ENCODE data around the gene OTUB2.

Gene OTUB2

DNA sequence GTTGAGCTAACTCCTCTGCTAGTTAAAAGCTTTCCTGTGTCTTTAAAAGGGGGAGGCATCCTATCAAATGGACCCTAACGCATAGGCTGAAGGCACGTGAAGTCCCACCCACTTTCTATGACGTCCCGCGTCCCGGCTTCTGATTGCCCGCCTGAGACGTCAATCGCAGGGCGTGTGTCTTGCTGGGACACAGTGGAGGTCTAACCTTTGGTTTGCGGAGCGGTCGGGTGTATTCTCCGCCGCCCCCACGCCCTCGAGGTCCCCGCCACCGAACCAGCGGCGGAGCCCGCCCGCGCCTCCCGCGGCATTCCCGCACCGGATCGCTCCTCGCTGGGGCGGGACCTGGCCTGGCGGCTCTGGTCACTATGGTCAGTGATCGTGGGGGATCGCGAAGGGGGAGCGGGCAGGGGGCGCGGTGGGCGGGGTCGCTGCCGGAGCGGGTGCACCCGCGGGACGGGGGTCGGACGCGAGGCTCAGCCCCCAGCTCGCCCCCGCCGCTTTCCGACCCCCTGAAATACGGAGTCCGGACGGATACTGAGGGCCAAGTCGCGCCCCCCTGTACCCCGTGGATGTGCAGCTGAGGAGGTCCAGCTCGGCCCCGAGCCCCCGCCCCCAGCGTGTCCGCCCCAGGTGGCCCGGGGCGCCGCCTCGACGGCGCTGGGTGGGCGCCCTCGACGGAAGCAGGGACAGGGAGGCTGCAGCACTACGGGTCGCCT is at the start of gene OTUB2:
OTUB2 (plus strand) TSS at position 168 of the 716 bp plus-strand sequence; CDS start at position 366, 198 bp downstream.
- DNase-seq (ENCODE audit: low read depth, low spot score), result peak; percentile 89

DNA sequence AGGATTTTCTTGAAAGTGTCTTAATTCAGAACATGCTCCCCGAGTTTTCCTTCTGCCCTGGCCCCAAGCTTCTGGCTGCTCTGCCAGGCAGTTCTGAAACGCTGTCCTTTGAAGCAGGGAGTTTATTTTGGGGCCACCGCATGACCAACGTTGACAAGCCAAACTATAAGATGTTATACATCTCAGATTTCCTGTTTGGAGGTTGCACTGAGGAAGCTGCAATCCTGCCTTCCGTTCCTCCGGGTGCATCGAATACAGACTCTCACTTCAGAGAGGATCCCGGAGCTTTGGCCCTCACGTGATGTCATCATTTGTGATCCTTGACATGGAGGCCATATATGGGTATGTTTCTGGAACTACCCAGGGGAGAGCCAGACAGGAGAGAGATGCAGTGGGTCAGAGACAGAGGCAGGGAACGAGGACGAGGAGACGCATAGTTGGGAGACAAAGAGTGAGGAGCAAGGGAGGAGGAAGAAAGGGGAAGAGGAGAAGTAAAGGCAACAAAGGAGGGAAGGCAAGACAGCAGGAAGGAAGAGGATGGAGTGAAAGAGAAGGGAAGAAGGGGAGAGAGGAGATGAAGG is 49.6 kb upstream of the OTUB2 start, which contains the start of gene ASB2:
ASB2 (minus strand) TSS at position 94 of the 581 bp plus-strand sequence. CDS start 12,031 bp downstream, outside the sequence.
- no peak for DNase-seq (ENCODE audit: low read depth, low spot score)

DNA sequence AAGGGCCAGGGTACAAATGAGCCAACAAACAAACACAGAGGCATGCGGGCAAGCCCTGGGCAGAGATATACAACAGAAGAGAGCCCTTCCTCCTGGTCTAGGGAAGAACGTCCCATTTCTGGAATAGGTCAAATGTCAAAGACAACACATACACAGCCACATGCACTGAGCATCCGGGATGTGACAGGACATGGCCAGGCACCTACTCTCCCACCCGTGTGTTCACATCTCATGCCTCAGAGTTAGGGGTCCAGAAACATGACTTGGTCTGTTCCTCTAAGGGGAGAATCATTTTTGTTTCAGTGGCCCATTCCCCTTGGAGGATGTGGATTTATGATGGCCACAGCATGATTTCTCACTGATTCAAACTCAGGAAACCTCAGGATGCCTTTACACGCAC is 49.0 kb upstream of the OTUB2 start:
- DNase-seq (ENCODE audit: low read depth, low spot score), result no peak

DNA sequence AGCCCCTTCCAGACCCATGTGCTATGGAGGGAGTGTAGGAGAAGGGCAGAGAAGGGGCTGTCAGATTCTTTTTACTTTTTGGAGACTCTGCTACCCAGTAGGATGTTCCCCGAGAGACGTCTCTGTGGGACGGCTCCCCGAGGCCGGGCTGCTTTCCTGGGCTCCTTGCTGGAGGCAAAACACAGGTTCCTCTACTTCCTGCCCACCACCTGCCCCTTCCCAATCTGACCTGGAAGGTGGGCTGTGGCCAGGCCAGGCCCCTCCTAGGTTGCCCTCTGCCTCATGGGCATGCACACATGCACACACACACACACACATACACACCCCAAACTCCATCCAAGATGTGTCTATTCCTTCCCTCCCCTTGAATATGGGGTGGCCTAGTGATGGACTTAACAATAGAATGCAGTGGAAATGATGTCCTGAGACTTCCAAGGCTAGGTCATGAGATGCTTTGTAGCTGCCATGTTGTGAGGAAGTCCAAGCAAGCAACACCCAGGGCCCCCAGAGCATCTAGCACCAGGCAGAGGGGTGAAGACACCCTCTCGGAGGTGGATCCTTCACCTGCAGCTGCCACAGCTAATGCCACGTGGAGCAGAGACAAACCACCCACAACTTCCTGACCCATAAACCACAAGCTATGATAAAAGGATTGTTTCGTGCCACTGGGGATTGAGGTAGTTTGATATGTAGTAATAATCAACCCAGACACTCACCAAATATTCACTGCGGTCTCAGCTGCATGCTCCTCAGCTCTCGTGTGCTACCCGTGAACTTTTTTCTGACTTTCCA is 48.2 kb upstream of the OTUB2 start:
- peak; percentile 68 for DNase-seq (ENCODE audit: low read depth, low spot score)

DNA sequence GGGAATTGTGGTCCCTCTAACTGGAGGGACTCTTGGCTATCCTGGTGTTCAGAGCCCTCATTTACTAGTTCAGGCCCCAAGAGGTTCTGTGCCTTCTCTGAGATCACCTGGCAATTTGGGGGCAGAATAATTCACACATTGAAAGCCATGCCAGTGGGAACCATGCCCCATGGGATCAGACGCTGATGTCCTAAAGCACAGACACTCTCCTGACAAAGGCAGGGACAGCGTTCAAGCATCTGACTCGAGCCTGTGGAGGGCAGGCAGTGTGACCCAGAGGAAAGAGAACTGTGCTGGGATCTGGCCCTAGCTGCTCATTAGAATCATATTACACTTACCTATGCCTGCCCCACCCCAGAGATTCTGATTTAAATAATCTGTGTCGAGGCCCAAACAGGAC is 47.4 kb upstream of the OTUB2 start:
- DNase-seq (ENCODE audit: low read depth, low spot score), result no peak

DNA sequence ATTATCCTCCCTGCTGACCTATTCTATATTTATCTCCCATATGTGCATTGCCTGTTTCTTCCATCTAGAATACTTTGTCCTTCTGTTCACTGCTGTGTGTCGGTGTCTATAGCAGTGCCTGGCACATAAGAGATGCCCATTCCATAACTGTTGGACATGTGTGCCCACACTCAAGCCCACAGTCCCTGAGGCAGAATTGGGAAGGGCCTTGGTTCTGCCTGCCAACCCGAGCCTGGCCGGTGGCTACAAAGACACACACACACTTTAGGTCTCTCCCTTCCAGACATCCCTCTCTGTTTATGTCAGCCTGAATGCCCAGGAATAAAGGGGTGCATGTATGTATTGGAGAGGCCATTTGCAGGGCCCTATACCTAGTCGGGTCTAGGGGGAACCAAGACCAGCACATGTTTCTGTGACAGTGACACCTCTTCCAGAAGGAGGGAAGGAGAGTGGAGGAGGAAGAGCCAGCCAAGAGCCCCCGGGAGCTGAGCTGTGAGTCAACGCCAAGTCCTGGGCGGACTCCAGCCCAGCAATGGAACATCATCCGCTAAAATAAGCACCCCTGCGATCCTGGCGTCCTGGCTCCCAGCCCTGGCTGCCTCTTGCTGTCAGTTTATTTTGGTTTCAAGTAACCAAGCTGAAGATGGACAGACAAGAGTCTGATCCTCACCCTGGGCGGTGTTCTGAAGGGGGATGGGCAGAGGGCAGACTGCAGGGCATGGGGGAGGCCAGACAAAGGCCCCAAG is 45.5 kb upstream of the OTUB2 start:
- DNase-seq (ENCODE audit: low read depth, low spot score), result no peak

DNA sequence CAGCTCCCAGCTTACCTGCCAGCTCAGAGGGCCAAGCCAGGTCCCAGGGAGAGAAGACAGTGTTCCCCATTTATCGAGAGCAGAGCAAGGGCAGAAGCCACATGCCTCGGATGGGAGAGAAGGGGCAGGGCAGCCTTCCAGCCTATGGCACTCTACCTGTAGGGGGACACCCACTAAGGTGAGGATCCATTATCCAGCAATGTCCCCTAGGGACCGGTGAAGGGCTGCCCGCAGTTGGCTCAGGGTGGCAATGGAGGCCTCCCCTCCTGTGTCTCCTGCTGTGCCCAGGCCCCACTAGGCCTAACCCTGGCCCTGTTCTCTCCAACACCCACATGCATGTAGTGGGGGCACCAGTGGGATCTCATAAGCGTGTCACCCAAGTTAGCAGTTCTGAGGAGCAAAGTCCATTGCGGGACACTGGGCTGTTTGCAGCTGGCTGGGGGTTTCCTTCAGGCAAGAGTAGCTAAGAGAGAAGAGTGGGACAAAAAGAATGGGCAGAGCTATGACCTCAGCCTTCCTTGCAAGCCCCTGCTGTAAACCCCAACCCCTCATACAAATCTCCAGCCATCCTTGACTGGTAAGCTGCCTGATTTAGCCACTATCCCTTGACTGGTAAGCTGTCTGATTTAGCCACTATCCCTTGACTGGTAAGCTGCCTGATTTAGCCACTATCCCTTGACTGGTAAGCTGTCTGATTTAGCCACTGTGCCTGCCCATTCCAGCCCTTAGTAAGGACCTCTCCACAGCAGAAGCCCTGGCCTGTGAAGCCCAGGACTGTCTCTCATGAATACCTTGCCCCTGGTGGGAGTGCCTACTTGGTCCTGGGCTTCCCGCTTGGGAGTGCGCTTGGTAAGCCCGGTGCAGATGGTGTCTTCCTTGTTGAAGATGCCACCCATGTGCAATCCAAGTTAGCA is 44.6 kb upstream of the OTUB2 start:
- no peak for DNase-seq (ENCODE audit: low read depth, low spot score)

DNA sequence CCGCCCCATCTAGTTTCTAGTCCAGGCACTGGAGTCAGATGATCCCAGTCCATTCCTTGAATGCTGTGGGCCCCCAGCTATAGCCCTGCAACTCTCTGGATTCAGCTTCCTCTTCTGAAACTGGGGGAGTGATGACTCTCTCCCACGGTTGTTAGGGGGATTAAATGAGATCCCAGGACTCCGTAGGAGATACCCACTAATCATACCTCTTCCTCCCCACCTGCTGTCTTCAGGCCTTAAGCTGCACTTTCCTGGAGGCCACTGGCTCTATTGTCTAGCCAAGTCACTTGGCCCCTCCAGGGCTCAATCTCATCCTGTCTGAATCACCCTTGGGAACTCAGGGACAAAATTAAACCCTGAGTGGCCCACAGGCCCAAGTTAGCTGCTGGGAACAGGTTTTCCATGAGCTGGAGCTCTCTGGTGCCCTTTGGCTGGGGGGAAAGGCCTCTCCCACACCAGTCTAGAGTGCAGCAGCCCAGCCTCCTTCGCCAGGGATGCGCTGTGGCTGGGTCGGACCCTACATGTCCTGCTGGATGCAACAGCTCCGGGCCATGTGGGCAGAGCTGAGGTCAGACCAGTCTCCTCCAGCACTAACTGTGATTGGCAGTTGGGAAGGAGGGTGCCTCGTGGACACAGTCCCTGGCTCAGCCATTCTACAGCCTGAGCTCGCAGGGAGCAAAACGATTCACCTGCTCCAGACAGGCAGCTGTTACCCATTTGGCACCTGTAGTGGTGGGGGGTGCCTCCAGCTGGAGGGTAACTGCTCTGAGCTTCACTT is 43.7 kb upstream of the OTUB2 start:
- no peak for DNase-seq (ENCODE audit: low read depth, low spot score)

DNA sequence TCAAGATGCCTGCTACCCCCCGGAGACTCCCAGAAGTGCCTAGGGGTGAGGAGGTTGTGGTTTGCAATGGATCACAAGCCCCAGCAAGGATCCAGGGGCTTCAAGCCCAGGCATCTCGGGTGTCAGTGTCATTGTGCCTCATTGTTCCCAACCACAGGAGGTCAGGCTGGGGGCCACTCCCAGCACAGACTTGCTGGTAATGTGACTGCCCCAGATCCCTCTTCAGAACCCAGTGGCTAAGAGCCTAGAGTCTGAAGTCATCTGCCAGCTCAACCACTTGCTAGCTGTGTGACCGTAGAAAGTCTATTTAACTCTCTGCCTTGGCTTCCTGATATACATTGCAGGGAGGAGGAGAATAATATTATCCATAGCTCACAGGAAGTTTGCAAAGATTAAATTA is 42.1 kb upstream of the OTUB2 start:
- no peak for DNase-seq (ENCODE audit: low read depth, low spot score)

DNA sequence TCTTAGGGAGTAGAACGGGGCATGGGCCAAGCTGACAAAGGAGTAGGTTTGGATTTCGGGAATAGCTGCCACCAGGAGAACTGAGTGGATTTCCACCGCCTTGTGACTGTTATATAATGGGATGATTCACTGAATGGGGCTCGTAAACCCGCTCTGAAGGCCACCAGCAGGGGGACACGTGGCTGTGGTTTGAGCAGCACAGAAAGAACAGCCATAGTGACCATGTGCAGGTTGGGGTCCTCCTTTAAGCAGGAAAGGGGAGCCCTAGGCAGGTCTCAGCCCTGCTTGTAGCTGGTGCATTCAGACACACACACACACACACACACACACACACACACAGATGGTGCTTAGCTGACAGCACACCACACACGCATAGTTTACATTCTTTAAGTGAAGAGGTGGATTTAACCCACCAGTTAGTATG is 41.1 kb upstream of the OTUB2 start:
- no peak for DNase-seq (ENCODE audit: low read depth, low spot score)

DNA sequence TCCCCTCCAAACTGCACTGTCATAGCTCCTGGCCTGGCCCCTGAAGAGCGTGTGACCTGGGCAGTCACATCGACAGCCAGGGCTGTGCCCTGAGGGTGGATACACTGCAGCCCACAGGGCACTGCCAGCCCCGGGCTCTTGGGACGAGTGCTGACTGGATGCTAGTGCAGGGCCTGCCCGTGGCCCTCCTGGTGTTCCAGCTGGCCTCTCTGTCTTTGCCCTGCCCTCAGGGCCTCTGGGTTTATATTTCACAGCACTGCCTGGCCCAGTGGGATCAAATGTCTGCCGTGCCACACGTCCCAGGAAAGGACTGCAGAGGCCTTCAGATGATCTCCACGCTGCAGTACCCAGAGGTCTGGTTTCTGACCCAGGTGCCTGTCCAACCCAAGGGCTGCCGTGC is 39.2 kb upstream of the OTUB2 start:
- no peak for DNase-seq (ENCODE audit: low read depth, low spot score)

DNA sequence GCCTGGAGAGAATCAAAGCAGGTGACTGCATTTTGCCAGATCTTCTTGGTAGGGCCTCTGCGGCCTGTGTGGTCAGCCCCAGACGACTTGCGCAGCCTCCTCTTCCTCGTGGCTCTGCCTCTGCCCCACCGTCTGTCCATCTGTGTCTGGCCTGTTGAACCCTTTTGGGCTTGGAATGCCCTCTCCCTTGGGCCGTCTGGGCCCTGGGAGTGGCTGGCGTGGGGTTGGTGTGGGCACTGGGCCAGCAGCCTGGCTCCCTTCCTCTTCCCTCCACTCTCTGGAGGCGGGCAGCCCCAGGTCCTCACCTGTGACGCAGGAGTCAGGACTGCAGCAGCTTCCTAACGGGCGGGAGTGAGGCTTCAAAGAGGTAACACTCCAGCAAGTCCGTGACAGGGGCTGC is 38.8 kb upstream of the OTUB2 start:
- no peak for DNase-seq (ENCODE audit: low read depth, low spot score)

DNA sequence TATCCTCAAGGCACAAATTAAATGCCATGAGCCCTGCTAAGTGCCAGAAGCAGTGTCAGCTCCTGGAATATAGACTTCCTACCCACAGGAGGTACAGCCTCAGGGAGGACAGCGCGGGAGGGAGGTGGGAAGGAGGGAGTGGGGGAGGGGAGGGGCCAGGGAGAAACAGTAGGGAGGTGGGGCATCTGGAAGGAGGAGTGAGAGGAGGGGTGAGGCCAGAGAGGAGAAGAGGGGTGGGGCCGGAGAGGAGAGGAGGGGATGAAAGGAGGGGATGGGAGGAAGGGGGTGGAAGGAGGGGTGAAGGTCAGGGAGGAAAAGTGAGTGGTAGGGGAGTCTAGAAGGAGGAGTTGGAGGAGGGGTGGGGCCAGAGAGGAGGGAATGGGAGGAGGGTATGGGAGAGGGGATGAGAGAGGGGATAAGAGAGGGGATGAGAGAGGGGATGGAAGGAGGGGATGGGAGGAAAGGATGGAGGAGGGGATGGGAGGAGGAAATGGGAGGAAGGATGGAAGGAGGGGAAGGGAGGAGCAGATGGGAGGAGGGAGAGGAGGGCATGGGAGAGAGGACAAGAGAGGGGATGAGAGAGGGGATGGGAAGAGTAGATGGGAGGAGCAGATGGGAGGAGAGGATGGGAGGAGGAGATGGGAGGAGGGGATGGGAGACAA is 38.2 kb upstream of the OTUB2 start:
- DNase-seq (ENCODE audit: low read depth, low spot score), result no peak

DNA sequence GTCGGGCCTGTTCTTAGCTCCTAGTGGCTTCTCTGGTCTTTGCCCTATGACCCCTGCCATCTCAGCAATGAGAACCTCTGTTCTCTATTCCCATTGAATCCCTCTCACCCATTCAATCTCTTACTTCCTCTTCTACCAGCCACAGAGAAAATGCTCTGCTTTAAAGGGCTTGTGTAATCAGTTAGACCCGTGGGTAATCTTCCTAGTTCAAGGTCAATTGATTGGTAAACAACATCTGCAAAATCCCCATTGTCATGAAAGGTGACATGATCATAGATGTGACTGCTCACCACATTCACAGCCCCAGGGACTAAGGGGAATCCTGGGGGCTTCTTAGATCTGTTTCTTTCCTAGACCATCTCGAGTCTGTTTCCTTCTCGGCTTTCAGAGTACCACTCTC is 36.2 kb upstream of the OTUB2 start:
- DNase-seq (ENCODE audit: low read depth, low spot score), result no peak

DNA sequence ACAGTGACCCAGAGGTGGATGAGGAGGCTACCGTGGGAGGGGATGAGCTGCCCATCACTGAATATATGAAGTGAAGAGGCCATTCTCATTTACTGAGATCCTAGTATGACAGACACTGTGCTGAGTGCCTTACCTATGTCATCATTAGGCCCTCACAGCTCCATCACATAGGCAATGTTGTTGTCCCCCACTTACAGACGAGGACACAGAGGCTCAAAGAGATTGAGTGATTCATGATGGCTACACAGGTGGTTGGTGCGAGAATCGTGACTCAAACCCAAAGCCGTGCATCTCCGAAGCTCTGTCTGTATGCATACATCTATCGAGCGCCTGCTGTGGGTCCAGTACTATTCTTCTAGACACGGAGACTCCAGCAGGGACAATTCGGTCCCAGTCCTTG is 34.9 kb upstream of the OTUB2 start:
- DNase-seq (ENCODE audit: low read depth, low spot score), result no peak

DNA sequence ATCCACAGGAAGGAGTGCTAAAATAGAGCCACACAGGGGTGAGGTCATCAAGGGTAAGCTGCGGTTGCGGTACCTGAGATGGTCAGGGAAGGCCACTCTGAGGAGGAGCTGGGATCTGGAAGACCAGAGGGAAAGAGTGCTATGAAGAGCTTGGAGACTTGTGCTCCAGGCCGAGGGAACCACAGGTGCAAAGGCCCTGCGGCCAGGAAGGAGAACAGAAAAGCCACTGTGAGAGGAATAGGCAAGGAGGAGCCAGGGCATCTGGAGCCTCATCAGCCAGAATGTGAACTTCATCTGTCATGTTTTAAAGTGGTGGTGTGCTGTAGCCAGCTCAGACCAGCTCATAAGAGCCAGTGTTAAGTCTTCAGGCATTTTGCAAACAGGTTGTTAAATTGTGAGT is 34.5 kb upstream of the OTUB2 start:
- DNase-seq (ENCODE audit: low read depth, low spot score), result no peak

DNA sequence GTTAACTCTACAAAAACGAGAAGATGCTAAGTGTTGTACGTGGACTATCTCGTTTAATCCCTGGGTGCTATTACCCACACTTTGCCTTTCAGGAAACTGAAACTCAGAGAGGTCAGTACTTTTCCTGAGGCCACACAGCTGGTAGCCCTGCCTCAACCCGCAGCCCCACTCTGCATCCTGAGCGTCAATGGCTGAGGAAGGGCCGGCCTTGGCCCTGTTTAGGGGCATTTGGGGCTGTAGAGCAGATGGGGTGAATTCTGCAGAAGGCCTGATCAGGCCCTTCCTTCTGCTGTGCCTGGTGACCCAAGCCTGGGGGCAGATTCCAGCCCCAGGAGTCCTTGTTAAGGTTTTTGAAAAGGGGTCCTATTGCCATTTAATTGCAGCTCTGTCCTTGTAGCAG is 32.8 kb upstream of the OTUB2 start:
- no peak for DNase-seq (ENCODE audit: low read depth, low spot score)

DNA sequence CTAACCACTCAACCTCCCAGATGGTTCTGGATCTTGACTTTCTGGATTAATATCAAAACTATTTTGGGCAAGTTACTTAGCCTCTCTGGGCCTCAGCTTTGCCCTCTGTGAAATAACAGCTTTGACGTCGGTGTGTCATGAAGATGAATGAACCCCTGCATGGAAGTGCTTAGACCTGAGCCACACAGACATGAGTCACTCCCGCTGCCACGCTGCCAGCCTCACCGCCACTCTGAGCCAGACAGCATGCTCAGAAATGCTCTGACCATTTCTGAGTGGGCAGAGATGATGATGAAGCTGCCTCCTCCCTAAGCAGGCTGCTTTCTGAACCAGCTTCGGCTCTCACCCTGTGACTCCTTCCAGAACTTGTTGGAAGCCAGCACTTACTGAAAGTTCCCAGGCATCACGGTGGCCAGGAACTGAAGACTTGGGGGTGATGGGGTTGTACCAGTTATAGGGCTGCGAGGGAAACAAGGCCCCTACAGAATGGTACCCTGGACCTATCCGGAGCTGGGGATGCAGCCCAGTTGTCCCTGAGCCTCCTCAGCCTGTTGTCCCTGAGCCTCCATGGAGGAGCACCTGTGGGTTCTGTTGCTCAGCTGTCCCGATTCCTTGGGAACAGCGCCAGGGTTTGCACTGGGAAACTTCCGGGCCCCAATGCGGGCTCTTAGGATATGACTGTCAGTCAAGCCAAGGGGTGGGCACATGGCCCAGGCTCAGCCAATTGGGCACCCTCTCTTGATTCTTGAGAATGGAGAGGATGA is 31.0 kb upstream of the OTUB2 start:
- peak; percentile 42 for DNase-seq (ENCODE audit: low read depth, low spot score)

All from activated naive CD8-positive, alpha-beta T cell treated with anti-CD3 and anti-CD28 coated beads, Interleukin-2, amount 50 U/mL, for 16 hours (primary cell).